Sigmoid colon (tissue), 7 donors: Measurements from ENCODE around the gene R3HDM2. TPM values are rescaled to one million over a fixed set of nuclear protein-coding genes. Genes with fewer than 3 reads are reported as not detected.

Experiments
- DNase-seq: peaks from one replicate; pipeline ENCODE4 v3.0.0-alpha.2; 2019
- H3K27ac ChIP-seq, 4 donors: fragments of 200-600 bp; sonication (generic); one replicate each; pipeline ENCODE4 v1.5.1; 2016 to 2019; ENCODE audit warnings: mild to moderate bottlenecking in 1 of 4
- H3K27me3 ChIP-seq, 3 donors: fragments of 200-600 bp; sonication (generic); one replicate each; pipeline ENCODE4 v1.5.1; 2019; ENCODE audit warnings: mild to moderate bottlenecking in 1 of 3
- H3K36me3 ChIP-seq, 4 donors: fragments of 200-600 bp; sonication (generic); one replicate each; pipeline ENCODE4 v1.5.1; 2016 to 2019
- H3K4me1 ChIP-seq, 4 donors: fragments of 200-600 bp; sonication (generic); one replicate each; pipeline ENCODE4 v1.5.1; 2017 to 2019
- H3K4me3 ChIP-seq, 4 donors: fragments of 200-600 bp; sonication (generic); one replicate each; pipeline ENCODE4 v1.5.1; 2017 to 2019; ENCODE audit warnings: mild to moderate bottlenecking in 2 of 4, moderate library complexity in 1 of 4
- H3K9me3 ChIP-seq, 4 donors: fragments of 200-600 bp in 3 of 4; sonication (generic) in 3 of 4; one replicate each; pipeline versions ENCODE4 v1.5.1 to v1.6.1; 2013 to 2019
- CTCF ChIP-seq, 4 experiments: fragments of 450-650 bp in 3 of 4; fragments of 200-600 bp in 1 of 4; IDR thresholded peaks; one replicate each; pipeline ENCODE4 v1.5.1; 2016 to 2019; ENCODE audit warnings: antibody characterized with exemption in 4 of 4, mild to moderate bottlenecking in 3 of 4, moderate library complexity in 2 of 4
- EP300 ChIP-seq, 4 donors: sonication (generic); formaldehyde crosslinking; IDR thresholded peaks; one replicate each; pipeline ENCODE4 v1.6.1; 2017; ENCODE audit warnings: antibody characterized with exemption in 4 of 4
- POLR2A ChIP-seq, 2 donors: fragments of 450-650 bp; IDR thresholded peaks; one replicate each; pipeline ENCODE4 v1.6.1; 2016; ENCODE audit warnings: antibody characterized with exemption in 2 of 2, mild to moderate bottlenecking in 2 of 2, moderate library complexity in 2 of 2
- POLR2AphosphoS5 ChIP-seq, 4 donors: sonication (generic); formaldehyde crosslinking; IDR thresholded peaks; one replicate each; pipeline ENCODE4 v1.6.1; 2017; ENCODE audit warnings: antibody characterized with exemption in 4 of 4
- whole genome bisulfite sequencing, 2 donors: extraction: QIAGEN DNeasy Blood & Tissue Kit; methylation state at CpG; one replicate each; pipeline ENCODE4 v1.1.7; 2013; 5-methylcytosine and 5-hydroxymethylcytosine counted together
- intact Hi-C: fragments of 100-400 bp; cut with DNase I; formaldehyde crosslinking; loops from one replicate; pipeline ENCODE4 v1.15.1; 2023
- polyA plus RNA-seq, 3 donors: library from polyadenylated mRNA; stranded (reverse); fragments of 200-250 nt; gene quantifications; one replicate each; pipeline ENCODE4 v1.2.3, GENCODE V29; 2013
- total RNA-seq, 4 donors: library from RNA; depleted of rRNA; stranded (reverse); fragments of >200 nt; gene quantifications; one replicate each; pipeline ENCODE4 v1.1.0, GENCODE V29; 2016
- donor health status: healthy with polysubstance abuse.
- donor health status: Bipolar disorder and iron deficiency.
- donor health status: healthy.

The R3HDM2 gene
- total and polyA plus RNA-seq, 7 donors: 10.9 to 37.7 (median 28.3) TPM

GRCh38 chr12:57268264-57268663 lies 162.6 kb downstream of the R3HDM2 start:
- no peaks in the 10 kb centered on the region for H3K27me3 ChIP-seq
- peaks cover 13 to 88% (median 32%) of the 10 kb centered on the region in 4 donors for H3K36me3 ChIP-seq
- no peak overlapping the region for H3K4me3 ChIP-seq
- TF ChIP-seq EP300 (IDR thresholded peaks at IDR 0.05): no peak
- TF ChIP-seq CTCF (IDR thresholded peaks at IDR 0.05): no peak
- TF ChIP-seq POLR2A (IDR thresholded peaks at IDR 0.05): no peak
- no peak for TF ChIP-seq POLR2AphosphoS5 (IDR thresholded peaks at IDR 0.05)
- DNase-seq: no peak
- no peak overlapping the region for H3K27ac ChIP-seq
- WGBS, 2 donors: 78 to 90% methylated on average over 7 of the region's 7 CpGs
- H3K9me3 ChIP-seq: no peaks in the 10 kb centered on the region
- H3K4me1 ChIP-seq: peaks cover 0 to 4% (median 0%) of the 10 kb centered on the region in 4 donors
- intact Hi-C loops: no loop called here

- H3K27me3 ChIP-seq: no peaks in the 10 kb centered on the region
- no peak overlapping the region for H3K4me3 ChIP-seq
- peaks cover 13 to 87% (median 32%) of the 10 kb centered on the region in 4 donors for H3K36me3 ChIP-seq
- DNase-seq: no peak
- no peaks in the 10 kb centered on the region for H3K9me3 ChIP-seq
- no peaks in the 10 kb centered on the region for H3K4me1 ChIP-seq
- intact Hi-C loops: no loop called here
- H3K27ac ChIP-seq: no peak overlapping the region
- TF ChIP-seq CTCF (IDR thresholded peaks at IDR 0.05) (no peak), EP300 (IDR thresholded peaks at IDR 0.05) (no peak), POLR2A (IDR thresholded peaks at IDR 0.05) (no peak), POLR2AphosphoS5 (IDR thresholded peaks at IDR 0.05) (no peak)
Measured at GRCh38 chr12:57266681-57267080, 164.2 kb downstream of the R3HDM2 start.

- Histone ChIP-seq H3K27ac (no peak overlapping the region), H3K4me1 (peaks cover 0 to 5% (median 0%) of the 10 kb centered on the region in 4 donors), H3K27me3 (no peaks in the 10 kb centered on the region), H3K4me3 (no peak overlapping the region), H3K9me3 (no peaks in the 10 kb centered on the region), H3K36me3 (peaks cover 9 to 87% (median 23%) of the 10 kb centered on the region in 4 donors)
- intact Hi-C loops: loop anchor here (1.0 kb wide), 1 partner anchor 190 kb away; no protein-coding TSS in a partner anchor
- DNase-seq: no peak
- no peak for TF ChIP-seq CTCF (IDR thresholded peaks at IDR 0.05)
- no peak for TF ChIP-seq EP300 (IDR thresholded peaks at IDR 0.05)
- no peak for TF ChIP-seq POLR2AphosphoS5 (IDR thresholded peaks at IDR 0.05)
- TF ChIP-seq POLR2A (IDR thresholded peaks at IDR 0.05): no peak
- 94 to 97% methylated on average over 2 of the region's 2 CpGs for WGBS, 2 donors
Measured at GRCh38 chr12:57263096-57263495, 167.7 kb downstream of the R3HDM2 start.

- DNase-seq: no peak
- H3K4me3 ChIP-seq: no peak overlapping the region
- no peaks in the 10 kb centered on the region for H3K9me3 ChIP-seq
- intact Hi-C loops: no loop called here
- TF ChIP-seq EP300 (IDR thresholded peaks at IDR 0.05) (no peak), POLR2A (IDR thresholded peaks at IDR 0.05) (no peak), POLR2AphosphoS5 (IDR thresholded peaks at IDR 0.05) (no peak), CTCF (IDR thresholded peaks at IDR 0.05) (no peak)
- peaks cover 10 to 87% (median 28%) of the 10 kb centered on the region in 4 donors for H3K36me3 ChIP-seq
- H3K27ac ChIP-seq: no peak overlapping the region
- 93 to 97% methylated on average over 3 of the region's 3 CpGs for WGBS, 2 donors
- H3K27me3 ChIP-seq: no peaks in the 10 kb centered on the region
- peaks cover 0 to 5% (median 0%) of the 10 kb centered on the region in 4 donors for H3K4me1 ChIP-seq
Measured at GRCh38 chr12:57262126-57262822, 168.6 kb downstream of the R3HDM2 start.
